ENCODE measurements around the gene NLE1.

GRCh38 chr17:35130392-35130791, 11.7 kb downstream of the NLE1 start:
- no peak for TF ChIP-seq CTCF (IDR thresholded peaks at IDR 0.05)
- TF ChIP-seq POLR2A (IDR thresholded peaks at IDR 0.05): no peak

All from adrenal gland (tissue), 5 donors.